ENCODE results near the gene RPP14.

GRCh38 chr3:58369038-58369437, 63.0 kb downstream of the RPP14 start:
- TF ChIP-seq CTCF (IDR thresholded peaks at IDR 0.05; ENCODE audit: extremely low read depth in 1 of 2, insufficient read depth in 1 of 2, low read depth in 1 of 2, low read length in 2 of 2) = no peak
- no peak for TF ChIP-seq GATA2 (IDR thresholded peaks at IDR 0.05; ENCODE audit: insufficient read depth, insufficient read length, low read depth, low read length)
- no peak for TF ChIP-seq POLR2A (IDR thresholded peaks at IDR 0.05; ENCODE audit: low read depth, low read length)
- no peak for TF ChIP-seq POLR2AphosphoS5 (IDR thresholded peaks at IDR 0.05; ENCODE audit: insufficient read depth, low read depth, low read length)
- no peak for TF ChIP-seq MAX (IDR thresholded peaks at IDR 0.05; ENCODE audit: insufficient read depth, insufficient read length)
- TF ChIP-seq EZH2 (IDR thresholded peaks at IDR 0.05; ENCODE audit: borderline replicate concordance, low read depth, low read length, severe bottlenecking) = no peak
- no peak for TF ChIP-seq FOS (IDR thresholded peaks at IDR 0.05; ENCODE audit: borderline replicate concordance, insufficient read depth, low read length)

All from endothelial cell of umbilical vein (primary cell).